ENCODE measurements around the gene ISM2.

GRCh38 chr14:77488558-77488957, 10.1 kb downstream of the ISM2 start:
- TF ChIP-seq EP300 (IDR thresholded peaks at IDR 0.05; ENCODE audit: borderline replicate concordance in 1 of 2, low read depth in 2 of 2, low read length in 2 of 2) = no peak
- no peak for TF ChIP-seq SUZ12 (IDR thresholded peaks at IDR 0.05; ENCODE audit: low read length)
- TF ChIP-seq YY1 (IDR thresholded peaks at IDR 0.05; ENCODE audit: low read depth, low read length) = no peak
- TF ChIP-seq, protein P1, sequence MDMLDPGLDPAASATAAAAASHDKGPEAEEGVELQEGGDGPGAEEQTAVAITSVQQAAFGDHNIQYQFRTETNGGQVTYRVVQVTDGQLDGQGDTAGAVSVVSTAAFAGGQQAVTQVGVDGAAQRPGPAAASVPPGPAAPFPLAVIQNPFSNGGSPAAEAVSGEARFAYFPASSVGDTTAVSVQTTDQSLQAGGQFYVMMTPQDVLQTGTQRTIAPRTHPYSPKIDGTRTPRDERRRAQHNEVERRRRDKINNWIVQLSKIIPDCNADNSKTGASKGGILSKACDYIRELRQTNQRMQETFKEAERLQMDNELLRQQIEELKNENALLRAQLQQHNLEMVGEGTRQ (IDR thresholded peaks at IDR 0.05; ENCODE audit: low read length) = no peak
- TF ChIP-seq TEAD4 (IDR thresholded peaks at IDR 0.05; ENCODE audit: low read depth, low read length) = no peak
- no peak for TF ChIP-seq KDM4A (IDR thresholded peaks at IDR 0.05; ENCODE audit: low read depth, low read length, severe bottlenecking)
- no peak for TF ChIP-seq TAF1 (IDR thresholded peaks at IDR 0.05; ENCODE audit: low read depth, low read length)
- TF ChIP-seq EZH2 (IDR thresholded peaks at IDR 0.05; ENCODE audit: low read depth, low read length, severe bottlenecking) = no peak
- TF ChIP-seq CTCF (IDR thresholded peaks at IDR 0.05; ENCODE audit: control extremely low read depth in 1 of 3, insufficient read depth in 1 of 3, low read depth in 1 of 3, low read length in 3 of 3) = no peak
- TF ChIP-seq, protein P2, sequence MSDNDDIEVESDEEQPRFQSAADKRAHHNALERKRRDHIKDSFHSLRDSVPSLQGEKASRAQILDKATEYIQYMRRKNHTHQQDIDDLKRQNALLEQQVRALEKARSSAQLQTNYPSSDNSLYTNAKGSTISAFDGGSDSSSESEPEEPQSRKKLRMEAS (IDR thresholded peaks at IDR 0.05) = no peak
- no peak for TF ChIP-seq CEBPB (IDR thresholded peaks at IDR 0.05; ENCODE audit: low read depth, low read length)
- no peak for TF ChIP-seq POLR2AphosphoS5 (IDR thresholded peaks at IDR 0.05; ENCODE audit: low read depth, low read length)
- no peak for TF ChIP-seq GABPA (IDR thresholded peaks at IDR 0.05; ENCODE audit: borderline replicate concordance, insufficient read depth, low read length)
- no peak for TF ChIP-seq CHD1 (IDR thresholded peaks at IDR 0.05; ENCODE audit: low read depth, low read length)

All from H1 (cell line).